SH-SY5Y (cell line): ENCODE results near the gene MTARC2.

Source experiments
- GATA2 ChIP-seq: IDR thresholded peaks from 2 replicates; pipeline ENCODE4 v1.6.1; 2011; ENCODE audit warnings: mild to moderate bottlenecking, low read depth, low read length
- GATA3 ChIP-seq: IDR thresholded peaks from 2 replicates; pipeline ENCODE4 v1.6.1; 2011; ENCODE audit warnings: low read depth, mild to moderate bottlenecking, low read length, moderate library complexity

- TF ChIP-seq GATA2 (no peak), GATA3 (no peak)
These were observed 42.3 kb upstream of the MTARC2 start for GRCh38 chr1:220705782-220706181.
